ENCODE data around the gene ABCC1. TPM values are rescaled to one million over a fixed set of nuclear protein-coding genes. Genes with fewer than 3 reads are reported as not detected.

The ABCC1 gene
- total and polyA plus RNA-seq, 2 of the 8 experiments (the other 6 are each of a cell fraction or from before 2014, with no cell fraction given), result 42.6 to 66.8 TPM

DNA sequence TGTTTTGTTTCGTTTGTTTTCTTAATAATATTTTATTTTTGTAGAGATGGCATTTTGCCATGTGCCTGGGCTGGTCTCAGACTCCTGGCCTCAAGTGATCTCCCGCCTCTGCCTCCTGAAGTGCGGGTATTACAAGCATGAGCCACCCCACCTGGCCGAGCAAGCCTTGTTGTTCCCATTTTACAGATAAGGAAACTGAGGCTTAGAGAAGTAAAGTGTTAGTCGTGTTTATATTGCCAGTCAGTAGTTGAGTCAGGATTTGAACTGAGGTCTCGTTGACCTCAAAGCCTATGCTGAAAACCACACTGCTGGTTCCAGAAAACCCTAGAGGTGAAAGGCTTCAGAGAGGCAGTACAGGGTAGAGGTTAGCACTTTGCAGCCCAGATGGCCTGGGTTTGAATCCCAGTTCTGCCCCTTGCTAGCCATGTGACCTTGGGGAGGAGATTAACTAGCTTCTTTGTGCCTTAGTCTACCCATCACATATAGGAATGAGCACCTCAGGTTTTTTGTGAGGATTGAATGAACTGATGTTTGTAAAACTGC lies 171.8 kb downstream of the ABCC1 start (continued):
- TF ChIP-seq, protein P1, sequence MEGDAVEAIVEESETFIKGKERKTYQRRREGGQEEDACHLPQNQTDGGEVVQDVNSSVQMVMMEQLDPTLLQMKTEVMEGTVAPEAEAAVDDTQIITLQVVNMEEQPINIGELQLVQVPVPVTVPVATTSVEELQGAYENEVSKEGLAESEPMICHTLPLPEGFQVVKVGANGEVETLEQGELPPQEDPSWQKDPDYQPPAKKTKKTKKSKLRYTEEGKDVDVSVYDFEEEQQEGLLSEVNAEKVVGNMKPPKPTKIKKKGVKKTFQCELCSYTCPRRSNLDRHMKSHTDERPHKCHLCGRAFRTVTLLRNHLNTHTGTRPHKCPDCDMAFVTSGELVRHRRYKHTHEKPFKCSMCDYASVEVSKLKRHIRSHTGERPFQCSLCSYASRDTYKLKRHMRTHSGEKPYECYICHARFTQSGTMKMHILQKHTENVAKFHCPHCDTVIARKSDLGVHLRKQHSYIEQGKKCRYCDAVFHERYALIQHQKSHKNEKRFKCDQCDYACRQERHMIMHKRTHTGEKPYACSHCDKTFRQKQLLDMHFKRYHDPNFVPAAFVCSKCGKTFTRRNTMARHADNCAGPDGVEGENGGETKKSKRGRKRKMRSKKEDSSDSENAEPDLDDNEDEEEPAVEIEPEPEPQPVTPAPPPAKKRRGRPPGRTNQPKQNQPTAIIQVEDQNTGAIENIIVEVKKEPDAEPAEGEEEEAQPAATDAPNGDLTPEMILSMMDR (IDR thresholded peaks at IDR 0.05; ENCODE audit: control extremely low read depth in 1 of 3, insufficient read depth in 1 of 3, low read depth in 1 of 3, low read length in 3 of 3), result no peak
- TF ChIP-seq GABPA (IDR thresholded peaks at IDR 0.05; ENCODE audit: borderline replicate concordance, insufficient read depth, low read length) (no peak), PHF8 (conservative IDR thresholded peaks at IDR 0.05; ENCODE audit: low read depth, low read length) (no peak), POLR2AphosphoS5 (IDR thresholded peaks at IDR 0.05; ENCODE audit: low read depth, low read length) (no peak), CHD2 (IDR thresholded peaks at IDR 0.05; ENCODE audit: low read length) (no peak), TAF7 (optimal IDR thresholded peaks at IDR 0.05; ENCODE audit: borderline replicate concordance, low read depth, low read length) (no peak)
- TF ChIP-seq, protein P2, sequence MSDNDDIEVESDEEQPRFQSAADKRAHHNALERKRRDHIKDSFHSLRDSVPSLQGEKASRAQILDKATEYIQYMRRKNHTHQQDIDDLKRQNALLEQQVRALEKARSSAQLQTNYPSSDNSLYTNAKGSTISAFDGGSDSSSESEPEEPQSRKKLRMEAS (IDR thresholded peaks at IDR 0.05), result no peak
